MG63 (cell line): ENCODE measurements around the gene CEMIP. TPM values are rescaled to one million over a fixed set of nuclear protein-coding genes. Genes with fewer than 3 reads are reported as not detected.

Source experiments
- DNase-seq: peaks from one replicate; pipeline ENCODE4 v3.0.0-alpha.2; 2020
- H3K27me3 ChIP-seq: fragments of 250-450 bp; sonication (Bioruptor Pico); 2 replicates; pipeline ENCODE4 v1.5.1; 2020; ENCODE audit warnings: mild to moderate bottlenecking, moderate library complexity
- H3K36me3 ChIP-seq: fragments of 250-450 bp; sonication (Bioruptor Pico); 2 replicates; pipeline ENCODE4 v1.5.1; 2020; ENCODE audit warnings: mild to moderate bottlenecking, moderate library complexity
- H3K4me3 ChIP-seq: fragments of 250-450 bp; sonication (Bioruptor Pico); 2 replicates; pipeline ENCODE4 v1.5.1; 2020; ENCODE audit warnings: mild to moderate bottlenecking, moderate library complexity
- H3K9me3 ChIP-seq: fragments of 250-450 bp; sonication (Bioruptor Pico); 2 replicates; pipeline ENCODE4 v1.5.1; 2020; ENCODE audit warnings: mild to moderate bottlenecking, moderate library complexity
- total RNA-seq: library from RNA; depleted of rRNA; stranded (reverse); fragments of >200 nt; shearing (Covaris generic); gene quantifications from 2 replicates; pipeline ENCODE4 v1.2.3, GENCODE V29; 2014; ENCODE audit warnings: low replicate concordance

Gene CEMIP
- total RNA-seq, 1 experiment from 2014 or later = 8.0 TPM

GRCh38 chr15:80844011-80844732, 65.0 kb downstream of the CEMIP start:
- H3K36me3 ChIP-seq = peaks cover 2% of the 10 kb centered on the region
- H3K9me3 ChIP-seq = no peaks in the 10 kb centered on the region
- no peaks in the 10 kb centered on the region; the same call in none of the 2 replicates for H3K27me3 ChIP-seq
- DNase-seq = peak; percentile 58
- H3K4me3 ChIP-seq = no peak overlapping the region

GRCh38 chr15:80846031-80846815, 67.1 kb downstream of the CEMIP start:
- Histone ChIP-seq H3K27me3 (no peaks in the 10 kb centered on the region; the same call in none of the 2 replicates), H3K36me3 (peaks cover 2% of the 10 kb centered on the region), H3K4me3 (no peak overlapping the region), H3K9me3 (no peaks in the 10 kb centered on the region)
- DNase-seq = no peak

GRCh38 chr15:80849308-80849707, 70.1 kb downstream of the CEMIP start:
- peak; percentile 96 for DNase-seq
- H3K27me3 ChIP-seq = no peaks in the 10 kb centered on the region; the same call in 1 of the 2 replicates
- no peaks in the 10 kb centered on the region for H3K9me3 ChIP-seq
- no peaks in the 10 kb centered on the region for H3K36me3 ChIP-seq
- no peak overlapping the region for H3K4me3 ChIP-seq

GRCh38 chr15:80850941-80851451, 71.8 kb downstream of the CEMIP start:
- Histone ChIP-seq H3K9me3 (no peaks in the 10 kb centered on the region), H3K27me3 (no peaks in the 10 kb centered on the region; the same call in 1 of the 2 replicates), H3K4me3 (no peak overlapping the region), H3K36me3 (no peaks in the 10 kb centered on the region)
- DNase-seq = peak; percentile 50

- Histone ChIP-seq H3K36me3 (no peaks in the 10 kb centered on the region), H3K27me3 (no peaks in the 10 kb centered on the region; the same call in 1 of the 2 replicates), H3K4me3 (no peak overlapping the region), H3K9me3 (no peaks in the 10 kb centered on the region)
- no peak for DNase-seq
Measured at GRCh38 chr15:80852676-80853075, 73.5 kb downstream of the CEMIP start.

GRCh38 chr15:80854104-80854503, 74.9 kb downstream of the CEMIP start:
- no peaks in the 10 kb centered on the region for H3K36me3 ChIP-seq
- no peaks in the 10 kb centered on the region for H3K9me3 ChIP-seq
- no peak overlapping the region for H3K4me3 ChIP-seq
- DNase-seq = peak; percentile 83
- H3K27me3 ChIP-seq = no peaks in the 10 kb centered on the region

- Histone ChIP-seq H3K27me3 (peaks cover 6% of the 10 kb centered on the region; the same call in 1 of the 2 replicates), H3K4me3 (no peak overlapping the region), H3K36me3 (no peaks in the 10 kb centered on the region), H3K9me3 (no peaks in the 10 kb centered on the region)
- no peak for DNase-seq
Measured at GRCh38 chr15:80855206-80855605, 76.0 kb downstream of the CEMIP start.

GRCh38 chr15:80856400-80856799, 77.2 kb downstream of the CEMIP start:
- Histone ChIP-seq H3K9me3 (no peaks in the 10 kb centered on the region), H3K36me3 (no peaks in the 10 kb centered on the region), H3K4me3 (no peak overlapping the region), H3K27me3 (peaks cover 6% of the 10 kb centered on the region; the same call in 1 of the 2 replicates)
- DNase-seq = no peak

GRCh38 chr15:80856809-80857377, 77.7 kb downstream of the CEMIP start:
- Histone ChIP-seq H3K9me3 (no peaks in the 10 kb centered on the region), H3K4me3 (no peak overlapping the region), H3K36me3 (no peaks in the 10 kb centered on the region), H3K27me3 (peaks cover 6% of the 10 kb centered on the region; the same call in 1 of the 2 replicates)
- peak; percentile 89 for DNase-seq

GRCh38 chr15:80861731-80862170, 82.6 kb downstream of the CEMIP start:
- no peaks in the 10 kb centered on the region for H3K36me3 ChIP-seq
- DNase-seq = peak; percentile 79

GRCh38 chr15:80864666-80865065, 85.5 kb downstream of the CEMIP start:
- Histone ChIP-seq H3K27me3 (peaks cover 4% of the 10 kb centered on the region; the same call in 1 of the 2 replicates), H3K36me3 (no peaks in the 10 kb centered on the region), H3K4me3 (no peak overlapping the region), H3K9me3 (no peaks in the 10 kb centered on the region)
- DNase-seq = no peak

More at GRCh38 chr15:80861731-80862170, 82.6 kb downstream of the CEMIP start:
- Histone ChIP-seq H3K27me3 (peaks cover 6% of the 10 kb centered on the region; the same call in 1 of the 2 replicates), H3K9me3 (no peaks in the 10 kb centered on the region), H3K4me3 (no peak overlapping the region)

- DNase-seq = no peak
- Histone ChIP-seq H3K9me3 (no peaks in the 10 kb centered on the region), H3K27me3 (no peaks in the 10 kb centered on the region; the same call in 1 of the 2 replicates), H3K4me3 (no peak overlapping the region), H3K36me3 (no peaks in the 10 kb centered on the region)
Measured at GRCh38 chr15:80866936-80867335, 87.8 kb downstream of the CEMIP start.

GRCh38 chr15:80870366-80870765, 91.2 kb downstream of the CEMIP start:
- Histone ChIP-seq H3K36me3 (no peaks in the 10 kb centered on the region), H3K9me3 (no peaks in the 10 kb centered on the region), H3K4me3 (no peak overlapping the region), H3K27me3 (no peaks in the 10 kb centered on the region; the same call in 1 of the 2 replicates)
- no peak for DNase-seq

- DNase-seq = no peak
- Histone ChIP-seq H3K4me3 (no peak overlapping the region), H3K36me3 (no peaks in the 10 kb centered on the region), H3K27me3 (no peaks in the 10 kb centered on the region; the same call in 1 of the 2 replicates), H3K9me3 (no peaks in the 10 kb centered on the region)
Measured at GRCh38 chr15:80870893-80871292, 91.7 kb downstream of the CEMIP start.

- H3K36me3 ChIP-seq = no peaks in the 10 kb centered on the region
Measured at GRCh38 chr15:80871858-80872257, 92.7 kb downstream of the CEMIP start.

GRCh38 chr15:80873366-80873952, 94.3 kb downstream of the CEMIP start:
- Histone ChIP-seq H3K4me3 (no peak overlapping the region), H3K36me3 (no peaks in the 10 kb centered on the region), H3K9me3 (no peaks in the 10 kb centered on the region), H3K27me3 (no peaks in the 10 kb centered on the region)
- DNase-seq = no peak

More at GRCh38 chr15:80871858-80872257, 92.7 kb downstream of the CEMIP start:
- no peaks in the 10 kb centered on the region for H3K9me3 ChIP-seq
- DNase-seq = no peak
- H3K27me3 ChIP-seq = no peaks in the 10 kb centered on the region; the same call in 1 of the 2 replicates
- no peak overlapping the region for H3K4me3 ChIP-seq
